ENCODE results near the gene NHLRC1.

GRCh38 chr6:18162401-18162800 is 39.9 kb upstream of the NHLRC1 start:
- TF ChIP-seq GATA3 (IDR thresholded peaks at IDR 0.05; ENCODE audit: low read depth, low read length) (no peak), GATA2 (IDR thresholded peaks at IDR 0.05; ENCODE audit: low read depth, low read length) (no peak)
